Activated CD8-positive, alpha-beta memory T cell treated with anti-CD3 and anti-CD28 coated beads, Interleukin-2, amount 50 U/mL, for 1 hour (primary cell): Measurements from ENCODE around the gene RFX8.
"Not testable (repeated sequence)": the region's sequence is repeated elsewhere in the genome, so short reads cannot be mapped to it uniquely, and the experiment has no call there.

ENCODE experiments used
- DNase-seq: peaks from one replicate; pipeline ENCODE4 v3.0.0-alpha.2; 2020; ENCODE audit errors: extremely low read depth

Gene RFX8

DNA sequence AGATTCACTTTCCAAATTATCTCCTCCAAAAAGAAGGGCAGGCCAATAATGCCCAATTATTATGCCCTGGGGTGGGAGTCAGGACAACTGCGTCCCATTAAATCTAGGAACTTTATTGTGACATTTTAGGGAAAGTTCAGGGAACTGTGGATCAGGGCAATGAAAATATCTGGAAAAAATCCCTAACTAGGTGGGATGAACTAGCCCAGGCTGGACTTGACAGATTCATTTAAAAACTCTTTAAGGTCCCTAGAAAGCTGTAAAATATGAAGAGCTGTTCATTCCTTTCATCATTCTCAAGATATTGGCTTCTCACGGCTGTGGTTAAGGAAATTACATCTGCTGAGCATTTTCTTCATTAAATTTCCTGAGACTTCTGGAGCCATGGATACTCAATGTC lies 95.8 kb downstream of the RFX8 start:
- no peak for DNase-seq

DNA sequence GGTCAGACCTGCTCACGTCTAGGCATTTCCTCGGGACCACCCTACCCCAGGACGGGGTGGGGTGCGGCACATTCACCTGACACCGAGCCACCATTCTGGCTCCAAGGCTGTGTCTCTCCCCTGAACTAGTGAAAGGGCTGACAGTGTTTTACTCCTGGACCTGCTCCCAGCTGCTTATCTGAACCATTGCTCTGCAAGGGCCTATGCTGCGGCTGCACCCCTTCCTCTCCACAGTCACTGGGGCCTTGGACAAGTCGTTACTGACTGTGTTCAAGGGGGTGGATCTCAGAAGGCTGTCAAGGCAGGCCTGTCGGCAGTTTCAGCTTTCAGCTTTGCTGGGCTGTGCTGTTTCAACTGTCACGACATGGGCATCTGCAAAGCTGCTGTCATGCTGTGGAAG lies 99.3 kb downstream of the RFX8 start:
- DNase-seq: no peak

DNA sequence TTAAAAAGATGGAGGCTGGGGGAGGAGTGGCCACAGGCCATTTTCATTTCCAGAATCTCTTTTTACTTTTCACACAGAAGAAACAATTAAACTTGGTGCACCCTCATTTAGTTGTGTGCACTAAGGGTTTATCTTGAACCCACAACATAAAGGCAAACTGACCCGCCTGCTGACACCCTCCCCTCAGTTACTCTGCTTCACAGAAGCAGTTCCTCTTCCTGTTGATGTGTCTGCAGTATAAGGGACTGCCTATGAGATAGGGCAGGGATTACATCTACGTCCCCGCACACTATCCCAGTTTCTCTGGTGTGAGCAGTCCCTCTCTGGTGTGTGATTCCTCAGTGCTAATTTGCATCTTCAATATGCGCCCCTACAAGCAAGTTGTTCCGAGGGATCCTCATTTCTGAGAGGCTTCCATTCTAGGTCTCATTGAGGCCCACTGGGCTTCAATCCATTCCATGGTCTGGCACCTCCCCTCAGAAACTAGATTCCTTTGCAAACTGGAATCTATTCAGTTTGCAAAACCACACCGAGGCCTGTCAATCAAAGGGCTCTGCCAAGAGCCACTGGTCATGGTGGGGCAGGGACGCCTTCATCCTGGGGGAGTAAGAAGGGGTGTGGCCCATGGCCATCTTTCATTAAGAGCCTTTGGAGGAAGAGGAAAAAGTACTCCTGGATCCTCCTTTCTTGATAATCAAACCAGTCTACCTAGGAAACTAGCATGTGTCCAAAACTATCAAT lies 99.9 kb downstream of the RFX8 start:
- DNase-seq: no peak

DNA sequence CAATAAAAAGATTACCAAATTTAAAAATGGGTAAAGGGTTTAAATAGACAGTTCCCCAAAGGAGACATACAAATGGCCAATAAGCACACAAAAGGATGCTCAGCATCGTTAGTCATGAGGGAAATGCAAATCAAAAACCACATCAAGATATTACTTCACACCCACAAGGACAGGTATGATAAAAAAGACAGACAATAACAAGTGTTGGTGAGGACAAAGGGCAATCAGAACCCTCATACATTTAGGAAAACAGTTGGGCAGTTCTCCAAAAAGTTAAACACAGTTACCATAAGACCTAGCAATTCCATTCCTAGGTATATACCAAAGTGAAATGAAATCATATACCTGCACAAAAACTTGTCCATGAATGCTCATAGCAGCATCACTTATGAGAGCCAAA lies 102.1 kb downstream of the RFX8 start:
- DNase-seq: no peak

DNA sequence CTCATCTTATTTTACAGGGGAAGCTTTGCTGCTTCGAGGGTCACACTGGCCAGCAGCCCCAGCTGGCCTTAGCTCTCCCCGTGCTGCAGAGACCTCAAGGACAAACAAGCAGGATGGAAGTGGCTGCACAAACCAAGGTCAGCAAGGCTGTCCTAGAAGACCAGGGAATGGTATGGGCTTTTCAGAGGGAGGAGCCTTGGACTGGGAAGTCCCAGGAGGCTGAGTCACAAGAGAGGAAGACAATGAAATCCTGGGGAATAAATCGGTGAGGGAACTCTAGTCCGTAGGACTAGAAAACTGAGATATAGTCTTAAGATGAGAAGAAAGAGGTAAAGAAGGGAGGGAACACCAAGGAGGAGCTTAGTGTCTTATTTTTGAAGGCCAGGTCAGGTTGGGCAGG lies 103.3 kb downstream of the RFX8 start:
- DNase-seq: no peak

DNA sequence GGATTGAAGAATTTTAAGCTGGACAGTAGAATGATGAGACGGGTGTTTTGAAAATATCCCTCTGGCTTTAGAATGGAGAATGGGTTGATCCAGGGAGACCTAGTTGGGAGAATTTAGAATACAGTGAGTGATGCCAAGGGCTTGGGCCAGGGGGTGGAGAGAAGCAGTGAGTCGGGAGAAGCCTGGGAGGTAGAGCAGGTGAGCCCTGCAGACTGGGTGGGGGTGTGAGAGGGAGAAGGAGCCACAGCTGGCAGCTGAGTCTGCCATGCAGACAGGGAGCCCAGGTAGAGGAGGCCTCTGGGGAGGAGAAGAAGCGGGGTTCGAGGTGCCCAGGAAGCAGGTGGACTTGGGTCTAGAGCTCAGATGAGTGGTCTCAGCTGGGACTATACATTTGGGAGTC lies 105.8 kb downstream of the RFX8 start:
- no peak for DNase-seq

DNA sequence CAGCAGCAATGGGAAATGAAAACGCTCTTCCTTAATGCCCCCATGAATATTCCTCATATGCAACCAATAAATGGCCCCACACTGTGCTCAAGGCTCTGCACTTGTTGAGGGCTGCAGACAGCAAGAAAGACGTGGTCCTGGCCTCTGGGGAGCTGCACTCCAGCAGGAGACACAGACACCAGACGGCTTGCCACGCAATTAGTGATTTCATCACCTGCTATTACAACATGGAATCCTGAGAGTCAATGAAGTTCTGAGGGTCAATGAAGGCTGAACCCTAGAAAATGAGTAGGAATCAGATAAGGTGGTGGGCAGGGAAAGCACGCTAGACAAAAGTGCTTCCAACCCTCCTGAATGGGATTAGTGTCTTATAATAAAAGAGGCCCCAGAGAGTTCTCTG lies 106.5 kb downstream of the RFX8 start:
- no peak for DNase-seq

DNA sequence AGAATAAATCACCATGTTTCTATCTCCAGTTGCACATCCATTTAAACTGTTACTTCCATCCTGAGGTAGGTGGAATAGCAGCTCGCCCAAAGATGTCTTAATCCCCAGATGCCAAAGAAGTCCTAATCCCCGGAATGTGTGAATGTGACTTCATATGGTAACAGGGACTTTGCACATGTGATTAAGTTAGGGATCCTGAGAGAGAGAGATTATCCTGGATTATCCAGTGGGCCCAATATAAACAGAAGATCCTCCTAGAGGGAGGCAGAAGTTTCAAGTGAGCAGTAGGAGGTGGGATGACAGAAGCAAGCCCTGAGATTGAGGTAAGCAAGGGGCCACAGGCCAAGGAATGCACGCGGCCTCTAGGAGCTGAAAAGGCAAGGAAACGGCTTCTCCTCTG lies 107.4 kb downstream of the RFX8 start:
- DNase-seq: no peak

DNA sequence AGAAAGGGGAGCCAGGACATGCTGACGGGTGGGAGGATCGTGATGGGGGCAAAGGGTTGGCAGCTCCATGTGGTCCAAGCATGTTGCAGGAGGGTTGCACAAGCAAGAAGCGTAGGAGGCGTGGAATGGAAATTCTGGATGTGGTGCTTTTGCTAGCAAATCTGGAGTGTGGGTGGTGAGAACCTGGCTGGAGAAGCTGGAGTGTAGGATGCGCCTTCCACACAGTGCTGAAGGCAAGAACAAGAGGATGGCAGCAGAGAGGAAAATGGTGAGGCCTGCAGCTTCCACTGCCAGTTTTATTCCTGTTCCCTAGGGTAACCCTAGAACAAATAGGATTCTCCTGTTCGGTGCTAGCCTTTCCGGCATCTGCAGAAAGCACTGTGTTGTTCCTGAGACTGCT lies 110.0 kb downstream of the RFX8 start:
- DNase-seq: no peak

DNA sequence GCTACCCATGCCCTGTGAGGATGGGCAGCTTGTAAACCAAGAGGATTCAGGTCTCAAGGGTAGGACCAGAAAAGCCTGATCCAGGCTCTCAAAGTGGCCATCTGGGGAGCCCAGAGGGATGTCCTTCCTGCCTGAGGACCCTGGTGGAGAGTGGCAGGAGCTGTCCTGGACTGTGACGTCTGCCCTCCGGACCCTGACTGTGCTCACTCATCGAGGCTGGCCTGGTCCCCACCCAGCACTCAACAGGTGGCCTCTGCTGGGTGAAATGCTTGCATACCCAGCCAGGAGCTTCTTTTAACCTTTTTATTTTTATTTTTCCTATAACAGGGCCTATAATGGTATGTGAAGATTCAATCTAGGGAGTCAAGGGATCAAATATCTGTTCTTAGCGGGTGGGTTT lies 112.1 kb downstream of the RFX8 start:
- DNase-seq: no peak

DNA sequence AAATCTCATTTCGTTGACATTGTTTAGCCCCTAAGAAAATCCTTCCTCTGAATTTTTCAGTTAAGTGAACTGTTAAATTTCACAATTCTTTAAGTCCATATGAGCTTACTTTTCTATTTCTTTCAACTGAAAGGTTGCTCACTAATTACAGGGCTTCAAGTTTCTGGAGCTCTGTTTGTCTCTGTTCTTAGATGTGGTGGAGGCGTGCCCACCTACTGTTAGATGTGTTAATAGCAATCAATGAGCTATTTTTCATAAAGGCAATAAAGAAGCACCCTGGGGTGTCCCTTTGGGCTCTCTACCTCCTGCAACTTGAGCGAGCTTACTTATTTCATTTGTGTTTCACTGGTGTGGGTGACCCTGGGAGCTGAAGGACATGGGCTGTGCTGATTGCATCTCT lies 112.6 kb downstream of the RFX8 start:
- DNase-seq: no peak

DNA sequence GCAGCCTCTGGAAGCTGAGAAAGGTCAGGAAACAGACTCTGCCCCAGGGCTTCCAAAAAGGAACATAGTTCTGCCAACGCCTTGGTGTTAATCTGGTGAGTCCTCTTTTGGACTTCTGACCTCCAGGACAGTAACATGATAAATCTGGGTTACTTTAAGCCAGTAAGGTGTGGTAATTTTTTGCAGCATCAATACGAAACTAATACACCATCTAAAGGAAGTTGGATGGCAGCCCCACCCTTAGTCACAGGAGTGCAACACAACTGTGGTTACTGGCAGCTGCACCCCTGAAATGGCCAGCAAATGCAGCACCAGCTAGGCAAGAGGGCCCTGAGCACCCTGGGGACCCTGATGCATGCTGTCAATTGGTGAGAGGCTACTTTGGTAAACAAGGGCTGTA lies 113.4 kb downstream of the RFX8 start:
- DNase-seq: no peak

DNA sequence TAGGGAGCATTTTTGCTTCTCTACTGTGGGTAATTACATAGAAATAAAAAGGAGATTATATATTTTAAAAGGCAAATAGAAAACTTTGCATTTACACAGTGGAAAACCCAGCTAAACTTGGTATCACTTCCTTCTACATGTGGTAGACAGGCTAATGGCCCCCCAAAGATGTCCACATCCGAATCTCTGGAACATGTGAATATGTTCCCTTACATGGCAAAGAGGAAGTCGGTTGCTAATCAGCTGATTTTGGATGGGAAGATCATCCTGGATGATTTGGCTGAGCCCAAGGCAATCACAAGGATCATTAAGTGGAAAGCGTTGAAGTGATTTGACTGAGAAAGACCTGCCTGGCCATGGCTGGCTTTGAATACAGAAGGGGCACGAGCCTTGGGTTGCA lies 113.8 kb downstream of the RFX8 start:
- DNase-seq: no peak

DNA sequence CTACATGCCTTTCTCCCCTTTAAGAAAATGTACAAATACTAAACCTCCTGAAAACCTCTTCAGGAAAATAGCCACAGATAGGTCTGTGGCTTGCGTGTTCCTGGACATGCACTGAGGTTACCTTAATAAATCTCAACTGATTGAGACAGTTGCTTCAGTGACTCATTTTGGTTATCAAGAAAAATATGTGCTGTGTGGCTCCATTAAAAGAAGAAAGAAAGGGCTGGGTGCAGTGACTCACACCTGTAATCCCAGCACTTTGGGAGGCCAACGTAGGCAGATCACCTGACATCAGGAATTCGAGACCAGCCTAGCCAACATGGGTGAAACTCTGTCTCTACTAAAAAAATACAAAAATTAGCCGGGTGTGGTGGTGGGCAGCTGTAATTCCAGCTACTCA lies 114.7 kb downstream of the RFX8 start:
- no peak for DNase-seq

DNA sequence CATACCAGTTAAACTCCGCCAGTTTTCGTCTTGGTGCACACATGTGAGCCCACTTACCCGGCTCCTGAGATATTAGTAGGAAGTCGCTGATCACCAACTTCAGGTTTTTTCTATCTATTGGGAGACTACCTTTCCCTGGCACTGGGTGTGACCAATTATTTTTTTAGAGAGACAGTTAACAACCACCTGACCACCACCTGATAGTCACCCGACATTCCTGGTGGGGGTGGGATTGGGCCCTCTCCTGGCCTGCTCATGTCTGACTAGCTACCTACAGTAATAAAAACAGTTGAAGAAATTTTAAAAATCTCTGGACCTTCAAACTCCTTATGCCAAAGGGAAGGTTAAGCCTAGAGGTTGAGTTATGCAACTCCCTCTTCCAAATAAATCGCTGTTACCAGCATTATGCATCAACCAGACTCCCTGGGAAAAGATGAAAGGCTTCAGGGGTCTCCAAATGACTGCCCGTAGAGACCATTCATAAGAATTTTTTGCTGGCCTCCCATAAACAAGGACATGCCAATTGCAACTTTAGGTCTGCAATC lies 115.4 kb downstream of the RFX8 start:
- DNase-seq: no peak

DNA sequence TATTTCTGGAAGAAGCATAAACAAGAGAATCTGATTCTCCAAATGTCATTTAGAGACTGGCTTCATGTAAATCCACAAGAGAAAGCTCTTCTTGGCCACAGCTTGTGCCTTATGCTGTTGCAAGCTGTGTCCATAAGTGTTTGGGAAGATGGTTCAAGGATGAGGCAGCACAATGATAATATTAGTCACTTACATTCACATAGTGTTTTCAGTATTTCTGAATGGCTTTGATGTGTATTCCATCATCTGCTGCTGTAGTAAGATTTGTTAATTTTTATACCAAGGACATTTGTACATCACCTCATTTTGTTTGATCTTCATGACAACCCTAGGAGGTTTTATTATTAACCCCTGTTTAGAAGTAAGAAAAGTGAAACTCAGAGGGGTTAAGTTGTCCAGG lies 117.5 kb downstream of the RFX8 start:
- DNase-seq: no peak

DNA sequence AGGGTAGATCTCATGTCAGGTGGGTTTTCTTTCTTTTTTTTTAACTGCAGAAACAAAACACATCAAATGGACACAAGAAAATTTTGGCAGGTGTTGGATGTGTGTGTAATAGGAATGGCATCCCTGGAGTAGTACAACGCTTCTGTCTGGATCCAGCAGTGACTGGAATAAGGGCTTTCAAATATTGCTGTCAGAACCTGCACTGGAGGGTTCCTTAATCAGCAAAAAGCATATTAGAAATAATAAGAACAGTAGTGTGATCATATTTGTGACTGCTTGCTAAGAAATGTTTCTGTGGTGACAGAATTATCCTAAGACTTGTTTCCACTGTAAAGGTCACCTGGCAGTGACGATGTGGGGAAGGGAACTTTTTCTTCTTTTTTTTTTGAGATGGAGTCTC lies 118.4 kb downstream of the RFX8 start:
- DNase-seq: no peak

DNA sequence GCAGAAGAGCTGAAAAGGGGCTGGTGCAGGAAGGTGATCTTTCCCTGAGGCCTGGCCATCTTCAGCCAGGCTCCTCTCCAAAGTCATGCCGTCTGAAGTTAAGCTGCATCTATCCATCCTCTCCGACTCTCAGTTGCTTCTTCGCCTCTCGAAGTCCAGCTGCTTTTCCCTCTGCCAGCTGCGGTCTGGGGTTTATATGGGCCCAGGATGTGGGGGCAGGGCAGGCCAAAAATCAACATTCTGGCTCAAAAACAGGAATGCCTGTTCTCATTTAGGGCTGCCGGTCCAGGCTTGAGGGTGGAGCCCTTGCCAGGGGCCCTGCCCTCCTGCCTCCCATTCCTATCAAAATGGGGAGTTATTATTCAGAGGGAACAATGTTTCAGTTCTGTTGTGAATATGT lies 118.9 kb downstream of the RFX8 start:
- no peak for DNase-seq

DNA sequence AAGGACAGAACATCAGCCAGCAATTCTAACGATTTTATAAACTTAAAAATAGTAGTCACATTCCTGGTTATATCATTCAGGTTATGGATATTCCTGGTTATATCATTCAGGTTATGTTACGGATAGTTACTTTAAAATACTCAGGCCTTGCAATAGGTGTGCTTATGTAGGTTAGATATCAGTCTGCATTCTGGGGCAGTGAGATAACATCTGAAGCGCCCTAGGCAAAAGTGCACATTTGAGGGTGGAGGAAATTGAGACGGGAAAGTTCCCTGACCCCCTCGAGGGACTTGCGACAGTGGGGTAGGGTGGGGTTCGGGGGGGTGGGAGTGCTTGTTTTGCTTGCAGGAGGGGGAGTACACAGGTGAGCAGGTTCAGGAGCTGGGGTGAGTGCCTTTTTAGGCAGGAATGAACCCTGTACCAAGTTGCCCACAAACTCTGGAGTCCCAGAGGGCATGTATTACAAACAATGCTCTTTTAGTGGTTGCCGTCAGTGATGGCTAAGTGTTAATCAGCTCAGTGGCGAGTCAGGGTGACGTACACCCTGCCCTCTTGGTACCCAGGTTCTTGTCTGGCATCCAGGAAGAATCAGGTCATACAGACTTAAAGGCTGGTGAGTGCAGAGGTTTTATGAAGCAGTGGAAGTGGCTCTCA lies 119.4 kb downstream of the RFX8 start:
- no peak for DNase-seq

DNA sequence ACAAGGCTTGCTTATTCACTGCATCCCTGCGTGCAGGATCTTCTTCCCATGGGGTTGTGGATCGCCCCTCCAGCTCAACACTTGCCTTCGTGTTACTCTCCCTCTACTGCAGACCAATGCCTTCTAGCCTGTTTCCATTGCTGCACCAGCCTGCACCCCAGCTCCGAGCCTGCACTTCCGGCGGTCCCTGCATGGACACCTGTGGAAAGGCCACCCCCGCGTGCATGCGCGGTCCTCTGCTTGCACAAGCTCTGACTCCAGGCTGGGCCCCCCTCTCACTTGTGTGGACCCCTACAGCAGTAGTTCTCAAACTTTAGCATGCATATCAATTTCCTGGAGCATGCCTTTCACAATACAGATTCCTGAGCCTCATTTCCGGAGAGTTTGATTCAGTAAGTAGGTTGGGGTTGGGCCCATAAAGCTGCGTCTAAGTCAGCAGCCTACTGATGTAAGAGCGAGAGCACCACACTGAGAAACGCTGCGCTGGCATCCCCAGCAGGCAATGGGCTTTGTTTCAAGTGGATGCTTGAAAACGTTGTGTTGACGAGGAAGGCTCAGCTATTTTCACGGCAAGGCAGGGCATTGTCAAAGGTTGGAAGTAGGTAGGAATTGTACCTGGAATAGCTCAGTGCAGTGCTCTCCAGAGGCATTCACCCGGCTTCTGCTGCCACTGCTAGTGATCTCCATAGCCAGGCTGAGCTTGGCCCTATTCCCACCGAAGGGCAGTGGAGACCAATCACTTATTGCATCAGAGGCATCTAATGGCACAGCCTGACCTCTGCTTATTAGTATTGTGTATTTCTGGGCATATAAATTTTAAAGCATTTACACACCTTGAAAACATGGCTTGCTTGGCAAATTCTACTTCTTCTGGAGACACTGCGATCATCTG lies 120.2 kb downstream of the RFX8 start:
- no peak for DNase-seq

DNA sequence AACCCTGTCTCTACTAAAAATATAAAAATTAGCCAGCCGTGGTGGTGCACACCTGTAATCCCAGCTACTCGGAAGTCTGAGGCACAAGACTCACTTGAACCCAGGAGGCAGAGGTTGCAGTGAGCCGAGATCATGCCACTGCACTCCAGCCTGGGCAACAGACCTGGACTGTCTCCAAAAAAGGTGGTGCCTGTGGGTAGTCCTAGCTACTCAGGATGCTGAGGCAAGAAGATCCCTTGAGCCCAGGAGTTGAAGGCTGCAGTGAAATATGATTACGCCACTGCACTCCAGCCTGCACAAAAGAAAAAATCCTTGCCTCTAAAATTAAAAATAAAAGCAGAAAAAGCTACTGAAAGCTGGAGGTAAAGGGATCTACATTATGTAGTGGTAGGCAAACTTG lies 122.3 kb downstream of the RFX8 start:
- not testable (repeated sequence) for DNase-seq

DNA sequence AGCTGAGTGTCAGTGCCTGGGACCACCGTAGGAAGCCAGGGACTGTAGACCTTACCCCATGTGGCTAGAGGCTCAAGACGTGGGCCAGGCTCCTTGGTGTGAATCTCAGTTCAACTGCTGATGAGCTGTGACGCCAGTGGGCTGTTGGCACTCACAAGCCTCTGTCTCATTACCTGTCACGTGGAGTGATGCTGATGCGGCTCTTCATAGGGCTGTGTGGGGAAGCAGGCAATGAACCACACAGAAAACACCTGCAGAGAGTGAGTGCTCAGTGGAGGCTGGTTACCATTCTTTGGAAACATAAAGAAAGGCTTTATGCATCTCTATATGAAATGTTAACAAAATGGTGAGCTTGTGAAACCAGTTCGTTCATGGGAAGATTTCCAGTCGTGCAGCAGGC lies 123.7 kb downstream of the RFX8 start:
- DNase-seq: no peak
